ENCODE data around the gene UMODL1.

- TF ChIP-seq, protein P1, sequence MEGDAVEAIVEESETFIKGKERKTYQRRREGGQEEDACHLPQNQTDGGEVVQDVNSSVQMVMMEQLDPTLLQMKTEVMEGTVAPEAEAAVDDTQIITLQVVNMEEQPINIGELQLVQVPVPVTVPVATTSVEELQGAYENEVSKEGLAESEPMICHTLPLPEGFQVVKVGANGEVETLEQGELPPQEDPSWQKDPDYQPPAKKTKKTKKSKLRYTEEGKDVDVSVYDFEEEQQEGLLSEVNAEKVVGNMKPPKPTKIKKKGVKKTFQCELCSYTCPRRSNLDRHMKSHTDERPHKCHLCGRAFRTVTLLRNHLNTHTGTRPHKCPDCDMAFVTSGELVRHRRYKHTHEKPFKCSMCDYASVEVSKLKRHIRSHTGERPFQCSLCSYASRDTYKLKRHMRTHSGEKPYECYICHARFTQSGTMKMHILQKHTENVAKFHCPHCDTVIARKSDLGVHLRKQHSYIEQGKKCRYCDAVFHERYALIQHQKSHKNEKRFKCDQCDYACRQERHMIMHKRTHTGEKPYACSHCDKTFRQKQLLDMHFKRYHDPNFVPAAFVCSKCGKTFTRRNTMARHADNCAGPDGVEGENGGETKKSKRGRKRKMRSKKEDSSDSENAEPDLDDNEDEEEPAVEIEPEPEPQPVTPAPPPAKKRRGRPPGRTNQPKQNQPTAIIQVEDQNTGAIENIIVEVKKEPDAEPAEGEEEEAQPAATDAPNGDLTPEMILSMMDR (conservative IDR thresholded peaks at IDR 0.05): no peak
- no peak for TF ChIP-seq EZH2 (IDR thresholded peaks at IDR 0.05; ENCODE audit: low read depth)
Observed at GRCh38 chr21:42111470-42111743, 40.3 kb downstream of the UMODL1 start.
